Transverse colon (tissue), 4 donors: ENCODE results near the gene CCNE1.

Experiments
- EP300 ChIP-seq: sonication (generic); formaldehyde crosslinking; IDR thresholded peaks from one replicate; pipeline ENCODE4 v1.6.1; 2017; ENCODE audit warnings: antibody characterized with exemption, low read depth
- POLR2A ChIP-seq: fragments of 450-650 bp; IDR thresholded peaks from one replicate; pipeline ENCODE4 v1.6.1; 2016; ENCODE audit warnings: antibody characterized with exemption, mild to moderate bottlenecking, moderate library complexity
- POLR2AphosphoS5 ChIP-seq, 3 donors: sonication (generic); formaldehyde crosslinking; IDR thresholded peaks; one replicate each; pipeline ENCODE4 v1.6.1; 2016; ENCODE audit warnings: antibody characterized with exemption in 3 of 3
- TF ChIP-seq, protein P1 (sequence below), 5 experiments: fragments of 200-600 bp in 3 of 5; fragments of 450-650 bp in 2 of 5; sonication (generic) in 3 of 5; IDR thresholded peaks; 1 replicate in 2 of 5; 2 replicates in 3 of 5; pipeline ENCODE4 v1.5.1; 2016 to 2017; ENCODE audit warnings: antibody characterized with exemption in 5 of 5, inconsistent platforms in 3 of 5, mild to moderate bottlenecking in 2 of 5, moderate library complexity in 1 of 5

DNA sequence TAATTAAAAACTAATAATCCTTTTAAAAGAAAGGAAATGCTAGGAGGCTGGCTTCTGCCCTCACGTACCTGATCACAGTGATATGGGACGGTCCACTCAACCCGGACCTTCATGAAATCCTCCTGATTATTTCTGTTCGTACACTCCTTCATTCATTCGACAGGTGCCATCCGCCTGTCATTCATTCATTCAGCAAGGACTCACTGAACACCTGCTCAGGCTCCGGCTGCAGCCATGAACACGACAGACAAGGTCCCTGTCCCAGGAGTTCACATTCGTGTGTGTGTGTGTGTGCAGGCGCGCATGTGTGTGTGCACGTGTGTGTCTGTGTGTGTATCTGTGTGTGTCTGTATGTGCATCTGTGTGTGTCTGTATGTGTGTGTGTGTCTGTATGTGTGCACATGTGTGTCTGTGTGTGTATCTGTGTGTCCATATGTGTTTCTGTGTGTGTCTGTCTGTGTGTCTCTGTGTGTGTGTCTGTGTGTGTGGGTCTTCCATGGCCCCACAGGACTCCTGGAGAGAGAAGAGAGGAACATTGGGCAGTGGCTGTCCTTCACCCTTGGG, 28.1 kb upstream of the CCNE1 start:
- no peak for TF ChIP-seq POLR2AphosphoS5 (IDR thresholded peaks at IDR 0.05)
- TF ChIP-seq, protein P1, sequence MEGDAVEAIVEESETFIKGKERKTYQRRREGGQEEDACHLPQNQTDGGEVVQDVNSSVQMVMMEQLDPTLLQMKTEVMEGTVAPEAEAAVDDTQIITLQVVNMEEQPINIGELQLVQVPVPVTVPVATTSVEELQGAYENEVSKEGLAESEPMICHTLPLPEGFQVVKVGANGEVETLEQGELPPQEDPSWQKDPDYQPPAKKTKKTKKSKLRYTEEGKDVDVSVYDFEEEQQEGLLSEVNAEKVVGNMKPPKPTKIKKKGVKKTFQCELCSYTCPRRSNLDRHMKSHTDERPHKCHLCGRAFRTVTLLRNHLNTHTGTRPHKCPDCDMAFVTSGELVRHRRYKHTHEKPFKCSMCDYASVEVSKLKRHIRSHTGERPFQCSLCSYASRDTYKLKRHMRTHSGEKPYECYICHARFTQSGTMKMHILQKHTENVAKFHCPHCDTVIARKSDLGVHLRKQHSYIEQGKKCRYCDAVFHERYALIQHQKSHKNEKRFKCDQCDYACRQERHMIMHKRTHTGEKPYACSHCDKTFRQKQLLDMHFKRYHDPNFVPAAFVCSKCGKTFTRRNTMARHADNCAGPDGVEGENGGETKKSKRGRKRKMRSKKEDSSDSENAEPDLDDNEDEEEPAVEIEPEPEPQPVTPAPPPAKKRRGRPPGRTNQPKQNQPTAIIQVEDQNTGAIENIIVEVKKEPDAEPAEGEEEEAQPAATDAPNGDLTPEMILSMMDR (IDR thresholded peaks at IDR 0.05) = no peak
- TF ChIP-seq POLR2A = no peak
- no peak for TF ChIP-seq EP300
